OCI-LY3 (cell line): ENCODE data around the gene GAS2L1.

ENCODE experiments used
- H2AFZ ChIP-seq: fragments of 200-600, 300-600 bp; shearing (Covaris generic); 2 replicates; pipeline ENCODE4 v1.6.0; 2014; ENCODE audit warnings: antibody characterized with exemption, low read depth, low read length
- H3K27ac ChIP-seq: fragments of 200-600, 300-600 bp; sonication (generic); 2 replicates; pipeline ENCODE4 v1.5.1; 2014; ENCODE audit warnings: mild to moderate bottlenecking, low read length, moderate library complexity, mixed read lengths
- H3K27me3 ChIP-seq: fragments of 200-600, 300-600 bp; sonication (generic); 2 replicates; pipeline ENCODE4 v1.6.1; 2014; ENCODE audit warnings: low read depth, low read length, mixed read lengths
- H3K36me3 ChIP-seq: fragments of 200-600, 300-600 bp; sonication (generic); replicated peaks from 2 replicates; pipeline ENCODE3; 2014; ENCODE audit warnings: low read depth, low read length, mixed read lengths
- H3K4me1 ChIP-seq: fragments of 300-600, 200-600 bp; sonication (generic); 2 replicates; pipeline ENCODE4 v1.6.1; 2014; ENCODE audit warnings: low read length, mixed read lengths
- H3K4me2 ChIP-seq: fragments of 200-600, 300-600 bp; sonication (generic); 2 replicates; pipeline ENCODE4 v1.6.1; 2014; ENCODE audit warnings: low read length, mixed read lengths
- H3K4me3 ChIP-seq: fragments of 300-600, 200-600 bp; sonication (generic); 2 replicates; pipeline ENCODE4 v1.5.1; 2014; ENCODE audit warnings: antibody characterized with exemption, mild to moderate bottlenecking, low read length, moderate library complexity
- H3K79me2 ChIP-seq: fragments of 300-600, 200-600 bp; shearing (Covaris generic); 2 replicates; pipeline ENCODE4 v1.6.1; 2014; ENCODE audit warnings: mild to moderate bottlenecking, low read length, mixed read lengths
- H3K9ac ChIP-seq: fragments of 300-600, 200-600 bp; shearing (Covaris generic); 2 replicates; pipeline ENCODE4 v1.6.0; 2014; ENCODE audit warnings: mild to moderate bottlenecking, low read length, moderate library complexity
- H3K9me3 ChIP-seq: fragments of 200-600, 300-600 bp; shearing (Covaris generic); 2 replicates; pipeline ENCODE4 v1.6.1; 2014; ENCODE audit warnings: low read length, mixed read lengths; ENCODE audit not compliant: insufficient read depth
- H4K20me1 ChIP-seq: fragments of 200-600, 300-600 bp; sonication (generic); 2 replicates; pipeline ENCODE4 v1.6.1; 2016; ENCODE audit warnings: low read length, mixed read lengths; ENCODE audit not compliant: insufficient read depth
- CTCF ChIP-seq: fragments of 200-600, 300-600 bp; sonication (generic); IDR thresholded peaks from 2 replicates; pipeline ENCODE4 v1.5.1; 2014; ENCODE audit warnings: antibody characterized with exemption, low read length, low read depth
- EZH2phosphoT487 ChIP-seq: fragments of 200-600 bp; shearing (Covaris generic); IDR thresholded peaks from 2 replicates; pipeline ENCODE4 v1.6.1; 2018; ENCODE audit warnings: antibody characterized with exemption, mixed run types, low read depth

GAS2L1 gene

GRCh38 chr22:29292379-29292778 lies 14.1 kb upstream of the GAS2L1 start:
- H3K4me2 ChIP-seq, result no peak overlapping the region
- no peak overlapping the region for H3K27ac ChIP-seq
- peaks cover 19% of the 10 kb centered on the region for H3K4me1 ChIP-seq
- H3K27me3 ChIP-seq, result no peaks in the 10 kb centered on the region
- H3K36me3 ChIP-seq, result peaks cover 91% of the 10 kb centered on the region
- peaks cover 49% of the 10 kb centered on the region for H3K79me2 ChIP-seq
- H3K9ac ChIP-seq, result no peak overlapping the region
- H4K20me1 ChIP-seq, result peaks cover 65% of the 10 kb centered on the region
- H3K4me3 ChIP-seq, result no peak overlapping the region
- no peaks in the 10 kb centered on the region for H3K9me3 ChIP-seq
- H2AFZ ChIP-seq, result no peak overlapping the region
- no peak for TF ChIP-seq CTCF

- Histone ChIP-seq H3K36me3 (peaks cover 65% of the 10 kb centered on the region), H3K4me2 (no peak overlapping the region), H3K79me2 (0 out of 2 replicates have a peak, but pooled peaks cover 3% of the 10 kb centered on the region), H3K4me3 (no peak overlapping the region), H3K27me3 (no peaks in the 10 kb centered on the region), H4K20me1 (peaks cover 53% of the 10 kb centered on the region), H3K9me3 (no peaks in the 10 kb centered on the region), H3K9ac (no peak overlapping the region), H2AFZ (no peak overlapping the region), H3K27ac (no peak overlapping the region), H3K4me1 (no peaks in the 10 kb centered on the region)
- no peak for TF ChIP-seq CTCF
Observed at GRCh38 chr22:29298641-29299040, 7.8 kb upstream of the GAS2L1 start.

- peaks cover 50% of the 10 kb centered on the region for H4K20me1 ChIP-seq
- H3K36me3 ChIP-seq, result peaks cover 59% of the 10 kb centered on the region
- H3K4me1 ChIP-seq, result no peaks in the 10 kb centered on the region
- no peak overlapping the region for H3K4me3 ChIP-seq
- H3K27ac ChIP-seq, result no peak overlapping the region
- H3K9ac ChIP-seq, result no peak overlapping the region
- TF ChIP-seq CTCF, result no peak
- TF ChIP-seq EZH2phosphoT487, result no peak
- no peaks in the 10 kb centered on the region for H3K27me3 ChIP-seq
- H3K79me2 ChIP-seq, result 0 out of 2 replicates have a peak, but pooled peaks cover 3% of the 10 kb centered on the region
- no peak overlapping the region for H2AFZ ChIP-seq
- H3K4me2 ChIP-seq, result no peak overlapping the region
- no peaks in the 10 kb centered on the region for H3K9me3 ChIP-seq
Observed at GRCh38 chr22:29299136-29299900, 7.1 kb upstream of the GAS2L1 start.

GRCh38 chr22:29300467-29300806 lies 6.0 kb upstream of the GAS2L1 start:
- 0 out of 2 replicates have a peak, but pooled peaks cover 3% of the 10 kb centered on the region for H3K79me2 ChIP-seq
- no peak overlapping the region for H3K9ac ChIP-seq
- no peaks in the 10 kb centered on the region for H3K9me3 ChIP-seq
- H3K27me3 ChIP-seq, result no peaks in the 10 kb centered on the region
- no peaks in the 10 kb centered on the region for H3K4me1 ChIP-seq
- TF ChIP-seq CTCF (no peak), EZH2phosphoT487 (no peak)
- H3K27ac ChIP-seq, result no peak overlapping the region
- H3K4me3 ChIP-seq, result no peak overlapping the region
- no peak overlapping the region for H3K4me2 ChIP-seq
- peaks cover 52% of the 10 kb centered on the region for H3K36me3 ChIP-seq
- peaks cover 49% of the 10 kb centered on the region for H4K20me1 ChIP-seq
- no peak overlapping the region for H2AFZ ChIP-seq
